ENCODE data around the gene GPR27. TPM values are rescaled to one million over a fixed set of nuclear protein-coding genes. Genes with fewer than 3 reads are reported as not detected.
A peak's percentile ranks its signal among the peaks of the same experiment; 100 is the strongest.

GPR27 gene, protein sequence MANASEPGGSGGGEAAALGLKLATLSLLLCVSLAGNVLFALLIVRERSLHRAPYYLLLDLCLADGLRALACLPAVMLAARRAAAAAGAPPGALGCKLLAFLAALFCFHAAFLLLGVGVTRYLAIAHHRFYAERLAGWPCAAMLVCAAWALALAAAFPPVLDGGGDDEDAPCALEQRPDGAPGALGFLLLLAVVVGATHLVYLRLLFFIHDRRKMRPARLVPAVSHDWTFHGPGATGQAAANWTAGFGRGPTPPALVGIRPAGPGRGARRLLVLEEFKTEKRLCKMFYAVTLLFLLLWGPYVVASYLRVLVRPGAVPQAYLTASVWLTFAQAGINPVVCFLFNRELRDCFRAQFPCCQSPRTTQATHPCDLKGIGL
- 10 to 100 TPM in 4 of 8 experiments, 1 to 10 TPM in 1, under 1 TPM in 2, not detected in 1; 0.17 to 20.5 (median 11.0) TPM for total RNA-seq

DNA sequence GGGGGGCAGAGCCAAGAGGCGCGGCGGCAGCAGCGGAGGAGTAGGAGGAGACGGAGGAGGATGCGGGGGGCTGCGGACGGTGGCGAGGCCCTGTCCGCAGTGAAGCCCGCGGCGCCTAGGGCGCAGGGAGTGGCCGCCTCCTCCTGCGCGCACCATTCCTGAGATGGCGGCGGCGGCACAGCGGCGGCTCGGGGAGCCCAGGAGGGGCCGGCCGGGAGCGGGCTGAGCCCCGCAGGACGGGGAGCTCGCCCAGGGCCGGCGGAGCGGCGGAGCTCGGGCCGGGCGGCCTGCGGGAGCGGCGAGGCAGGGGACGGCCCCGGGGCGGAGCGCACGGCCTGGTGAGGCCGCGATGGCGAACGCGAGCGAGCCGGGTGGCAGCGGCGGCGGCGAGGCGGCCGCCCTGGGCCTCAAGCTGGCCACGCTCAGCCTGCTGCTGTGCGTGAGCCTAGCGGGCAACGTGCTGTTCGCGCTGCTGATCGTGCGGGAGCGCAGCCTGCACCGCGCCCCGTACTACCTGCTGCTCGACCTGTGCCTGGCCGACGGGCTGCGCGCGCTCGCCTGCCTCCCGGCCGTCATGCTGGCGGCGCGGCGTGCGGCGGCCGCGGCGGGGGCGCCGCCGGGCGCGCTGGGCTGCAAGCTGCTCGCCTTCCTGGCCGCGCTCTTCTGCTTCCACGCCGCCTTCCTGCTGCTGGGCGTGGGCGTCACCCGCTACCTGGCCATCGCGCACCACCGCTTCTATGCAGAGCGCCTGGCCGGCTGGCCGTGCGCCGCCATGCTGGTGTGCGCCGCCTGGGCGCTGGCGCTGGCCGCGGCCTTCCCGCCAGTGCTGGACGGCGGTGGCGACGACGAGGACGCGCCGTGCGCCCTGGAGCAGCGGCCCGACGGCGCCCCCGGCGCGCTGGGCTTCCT lies at the start of gene GPR27:
Gene GPR27 (plus strand): TSS at position 155 of the 909 bp plus-strand sequence. CDS start 195 bp downstream, at position 350.
- peak within 1 kb of the TSS; percentile 69 to 75 for H3K27ac ChIP-seq
- peaks cover 13 to 14% of the 10 kb centered on the region in 2 donors for H3K4me1 ChIP-seq (replicated peaks in 1 of 2)
- in situ Hi-C loops (cut with MboI; ENCODE audit: low pct_unique_long_range_greater_than_20kb in 2 of 9, low sequenced_read_pairs in 9 of 9, unreplicated experiment in 9 of 9), result no loop called here
- peak within 1 kb of the TSS; percentile 55 to 83 (median 64) for H3K4me3 ChIP-seq
- peak; percentile 65 to 90 (median 78) for ATAC-seq (replicated peaks in 6 of 8)
- 0 to 3% (median 2%) methylated on average over 4 to 36 of the region's 131 CpGs; no CpG with 5 or more reads in 7 of the 10 experiments for WGBS, 10 experiments

DNA sequence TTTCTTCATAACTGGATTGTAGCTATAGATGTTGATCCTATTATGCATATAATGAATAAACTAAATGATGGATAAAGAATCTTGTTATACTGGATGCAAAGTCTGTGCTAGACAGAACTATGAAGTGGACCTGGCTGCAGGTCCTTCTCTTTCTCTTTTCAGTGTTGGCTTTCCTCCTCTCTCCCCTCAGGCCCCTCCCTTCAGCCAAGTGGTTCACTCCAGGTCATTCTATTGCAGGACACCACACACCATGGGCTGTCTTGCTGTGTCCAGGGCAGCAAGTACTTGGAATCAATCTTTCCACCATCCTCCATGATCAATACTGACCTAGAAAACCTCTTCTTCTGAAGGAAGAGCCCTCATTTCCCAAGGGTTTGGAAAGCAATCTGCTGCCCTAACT lies 48.7 kb upstream of the GPR27 start:
- no peak for ATAC-seq (replicated peaks in 6 of 8)
- in situ Hi-C loops (cut with MboI; ENCODE audit: low pct_unique_long_range_greater_than_20kb in 2 of 9, low sequenced_read_pairs in 9 of 9, unreplicated experiment in 9 of 9), result loop anchor here in 4 of 9 experiments (25.0 kb wide), 5 partner anchors 257 to 1382 kb away; partner anchors contain the start of genes EBLN2 (in 1 of the 4) and SHQ1 (in 1 of the 4)
- no peak overlapping the region for H3K4me3 ChIP-seq

DNA sequence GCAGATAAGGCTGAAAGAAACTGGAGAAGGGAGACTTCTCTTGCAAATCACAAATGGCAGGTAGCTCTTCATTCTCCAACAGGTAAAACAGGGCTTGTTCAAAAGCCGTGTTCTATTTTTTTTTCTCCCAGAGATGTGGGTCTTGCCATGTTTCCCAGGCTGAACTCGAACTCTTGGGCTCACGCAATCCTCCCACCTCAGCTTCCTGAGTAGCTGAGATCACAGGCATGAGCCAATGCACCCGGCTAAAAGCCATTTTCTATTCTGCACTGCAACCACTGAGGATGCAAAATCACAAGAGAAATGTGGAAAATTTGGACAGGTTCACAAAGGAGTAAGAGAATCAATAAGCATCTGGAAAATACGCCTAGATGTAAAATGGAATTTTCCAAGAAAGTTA lies 48.0 kb upstream of the GPR27 start:
- peaks cover 4 to 8% of the 10 kb centered on the region in 2 donors for H3K4me1 ChIP-seq (replicated peaks in 1 of 2)
- WGBS, 10 experiments, result 86 to 100% (median 100%) methylated on average over 1 to 4 of the region's 5 CpGs; no CpG with 5 or more reads in 3 of the 10 experiments

More for the DNA sequence above, 48.7 kb upstream of the GPR27 start:
- H3K4me1 ChIP-seq (replicated peaks in 1 of 2), result peaks cover 4 to 8% of the 10 kb centered on the region in 2 donors
- H3K27ac ChIP-seq, result no peak overlapping the region

DNA sequence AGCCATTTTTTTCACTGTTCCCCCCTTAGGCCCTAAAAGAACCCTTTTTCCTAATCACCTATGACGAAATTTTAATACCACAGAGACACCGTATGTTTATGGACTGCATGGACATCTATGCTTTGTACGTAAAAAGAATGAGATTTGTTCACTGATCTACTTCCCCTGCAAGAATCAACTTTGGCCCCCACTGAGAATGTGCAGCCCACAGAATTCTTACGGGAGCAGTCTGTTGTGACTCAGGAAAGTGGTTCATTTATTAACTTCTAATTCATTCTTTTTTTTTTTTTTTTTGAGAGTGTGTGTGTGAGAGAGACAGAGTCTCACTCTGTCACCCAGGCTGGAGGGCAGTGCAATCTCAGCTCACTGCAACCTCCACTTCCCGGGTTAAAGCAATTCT lies 46.1 kb upstream of the GPR27 start:
- H3K27ac ChIP-seq, result no peak overlapping the region
- H3K4me1 ChIP-seq (replicated peaks in 1 of 2), result no peaks in the 10 kb centered on the region
- 60 to 90% (median 80%) methylated on average over 1 to 5 of the region's 5 CpGs; no CpG with 5 or more reads in 3 of the 10 experiments for WGBS, 10 experiments
- no peak for ATAC-seq (replicated peaks in 6 of 8)
- H3K4me3 ChIP-seq, result no peak overlapping the region
- in situ Hi-C loops (cut with MboI; ENCODE audit: low pct_unique_long_range_greater_than_20kb in 2 of 9, low sequenced_read_pairs in 9 of 9, unreplicated experiment in 9 of 9), result loop anchor here in 4 of 9 experiments (25.0 kb wide), 5 partner anchors 255 to 1380 kb away; partner anchors contain the start of genes EBLN2 (in 1 of the 4) and SHQ1 (in 1 of the 4)

More for the DNA sequence above, 48.0 kb upstream of the GPR27 start:
- Histone ChIP-seq H3K4me3 (no peak overlapping the region), H3K27ac (no peak overlapping the region)
- in situ Hi-C loops (cut with MboI; ENCODE audit: low pct_unique_long_range_greater_than_20kb in 2 of 9, low sequenced_read_pairs in 9 of 9, unreplicated experiment in 9 of 9), result loop anchor here in 4 of 9 experiments (25.0 kb wide), 5 partner anchors 257 to 1382 kb away; partner anchors contain the start of genes EBLN2 (in 1 of the 4) and SHQ1 (in 1 of the 4)
- no peak for ATAC-seq (replicated peaks in 6 of 8)

DNA sequence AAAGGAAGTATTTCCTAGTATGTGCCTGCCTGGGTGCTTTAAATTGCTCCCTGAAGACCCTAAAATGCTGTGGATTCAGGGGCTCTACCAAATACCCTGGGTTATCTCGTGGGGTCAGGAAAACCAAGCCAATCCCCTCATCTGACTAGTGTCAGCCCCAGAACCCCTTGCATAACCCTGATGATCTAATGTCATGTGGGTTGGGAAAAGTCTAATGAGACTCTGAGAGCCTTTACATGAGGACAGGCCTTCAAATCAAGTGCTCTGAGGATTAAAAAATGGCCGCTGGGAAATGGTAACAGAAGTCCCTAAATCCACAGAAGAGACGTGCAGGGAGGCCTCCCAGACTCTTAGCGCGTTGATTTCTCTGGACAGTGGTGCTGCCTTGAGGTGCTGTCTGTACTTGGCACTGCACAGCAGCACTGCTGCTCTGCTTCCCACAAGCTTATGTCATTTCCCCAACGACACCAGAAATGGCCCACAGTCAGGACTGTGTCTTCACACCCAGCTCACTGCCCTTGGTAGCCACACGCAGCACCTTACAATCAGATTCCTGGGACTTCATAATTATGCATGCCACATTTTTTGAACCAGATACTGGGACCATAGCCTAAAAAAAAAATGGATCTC lies 45.1 kb upstream of the GPR27 start:
- H3K27ac ChIP-seq, result no peak overlapping the region
- ATAC-seq (replicated peaks in 6 of 8), result no peak

DNA sequence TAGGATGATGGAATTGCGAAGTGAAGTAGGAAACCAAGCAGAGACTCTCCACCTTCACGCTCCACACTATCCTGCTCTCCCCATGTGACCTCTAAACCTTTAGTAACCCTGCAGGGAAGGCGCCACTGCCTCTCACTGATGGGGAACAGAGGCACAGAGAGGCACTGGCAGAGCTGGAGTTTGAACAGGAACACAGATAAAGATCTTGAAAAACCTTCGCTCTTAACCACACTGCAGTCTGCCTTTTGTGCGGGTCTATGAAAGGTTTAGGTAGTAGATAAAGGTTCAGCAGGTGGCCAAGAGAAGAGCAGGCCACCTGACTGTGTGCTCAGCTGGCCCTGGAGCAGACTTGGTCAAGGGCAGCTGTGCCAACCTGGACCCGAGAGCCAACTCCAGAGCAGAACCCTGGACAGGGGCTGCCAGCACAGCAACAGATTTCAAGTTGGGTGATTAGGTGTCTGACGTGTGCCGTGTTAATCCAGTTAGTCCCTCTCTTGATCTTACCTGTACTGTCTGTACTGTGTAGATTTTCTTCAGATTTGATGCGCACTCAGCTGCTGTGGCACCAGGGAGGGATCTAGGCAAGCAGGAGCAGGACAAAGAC lies 43.6 kb upstream of the GPR27 start:
- H3K4me1 ChIP-seq (replicated peaks in 1 of 2), result no peaks in the 10 kb centered on the region
- no peak overlapping the region for H3K4me3 ChIP-seq
- no peak for ATAC-seq (replicated peaks in 6 of 8)
- H3K27ac ChIP-seq, result no peak overlapping the region
- in situ Hi-C loops (cut with MboI; ENCODE audit: low pct_unique_long_range_greater_than_20kb in 2 of 9, low sequenced_read_pairs in 9 of 9, unreplicated experiment in 9 of 9), result loop anchor here in 4 of 9 experiments (10.0 to 25.0 kb wide), 6 partner anchors 155 to 1377 kb away; partner anchors contain the start of genes EBLN2 (in 1 of the 4) and SHQ1 (in 1 of the 4)
- WGBS, 10 experiments, result 73 to 100% (median 91%) methylated on average over 1 to 6 of the region's 9 CpGs; no CpG with 5 or more reads in 2 of the 10 experiments

More for the DNA sequence above, 45.1 kb upstream of the GPR27 start:
- H3K4me3 ChIP-seq, result no peak overlapping the region
- WGBS, 10 experiments, result 43 to 95% (median 79%) methylated on average over 1 to 5 of the region's 7 CpGs; no CpG with 5 or more reads in 1 of the 10 experiments
- H3K4me1 ChIP-seq (replicated peaks in 1 of 2), result no peaks in the 10 kb centered on the region
- in situ Hi-C loops (cut with MboI; ENCODE audit: low pct_unique_long_range_greater_than_20kb in 2 of 9, low sequenced_read_pairs in 9 of 9, unreplicated experiment in 9 of 9), result loop anchor here in 4 of 9 experiments (25.0 kb wide), 5 partner anchors 254 to 1379 kb away; partner anchors contain the start of genes EBLN2 (in 1 of the 4) and SHQ1 (in 1 of the 4)

DNA sequence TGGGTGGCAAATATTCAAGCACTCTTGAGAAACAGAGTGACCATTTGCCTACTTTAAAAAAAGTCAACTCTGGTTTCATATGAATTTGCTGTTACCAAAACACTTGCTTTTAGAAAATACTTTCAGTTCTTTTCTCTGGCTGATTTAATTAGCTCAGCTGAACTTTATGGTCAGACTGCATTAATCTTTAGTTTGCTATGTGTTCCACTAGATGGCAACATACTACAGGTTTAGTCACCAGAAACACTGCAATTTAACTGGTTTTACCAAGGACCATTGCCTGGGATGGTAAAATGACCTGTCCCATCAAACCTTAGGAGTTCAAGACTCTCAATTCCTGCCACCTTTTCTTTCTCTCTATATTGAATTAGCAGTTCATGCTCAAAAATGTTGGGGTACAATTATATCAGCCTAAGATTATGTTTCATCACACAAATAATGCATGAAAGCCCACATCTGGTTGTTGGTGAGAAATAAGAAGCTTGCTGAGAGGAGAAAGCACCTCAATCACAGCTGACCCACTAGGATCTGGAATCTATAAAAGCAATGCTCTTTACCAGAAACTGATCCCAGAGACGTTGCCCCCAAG lies 42.7 kb upstream of the GPR27 start:
- in situ Hi-C loops (cut with MboI; ENCODE audit: low pct_unique_long_range_greater_than_20kb in 2 of 9, low sequenced_read_pairs in 9 of 9, unreplicated experiment in 9 of 9), result loop anchor here in 4 of 9 experiments (10.0 to 25.0 kb wide), 6 partner anchors 154 to 1376 kb away; partner anchors contain the start of genes EBLN2 (in 1 of the 4) and SHQ1 (in 1 of the 4)
- Histone ChIP-seq H3K4me3 (no peak overlapping the region), H3K27ac (no peak overlapping the region), H3K4me1 (replicated peaks in 1 of 2) (no peaks in the 10 kb centered on the region)
- ATAC-seq (replicated peaks in 6 of 8), result peak in 6 of 8 experiments; percentile 49 to 85 (median 74)
- WGBS, 10 experiments, result 0 to 40% (median 8%) methylated on average over 1 of the region's 1 CpG; no CpG with 5 or more reads in 6 of the 10 experiments

DNA sequence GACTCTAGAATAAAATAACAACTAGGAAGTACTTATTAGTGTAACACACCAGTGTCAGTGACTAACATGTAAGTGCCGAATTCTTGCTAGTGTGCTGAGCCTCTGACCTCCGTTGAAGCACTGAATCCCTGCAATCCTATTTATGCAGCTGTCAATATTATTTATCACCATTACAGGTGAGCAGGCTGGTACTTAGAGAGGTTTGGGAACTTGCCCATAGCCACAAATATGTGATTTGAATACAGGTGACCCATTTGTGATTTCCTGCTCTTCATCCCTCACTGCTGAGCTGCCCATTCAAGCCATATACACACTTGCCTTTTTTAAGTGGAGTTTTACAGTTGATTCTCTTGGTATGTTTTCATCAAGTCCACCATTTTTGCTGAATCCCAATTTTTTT lies 40.6 kb upstream of the GPR27 start:
- WGBS, 10 experiments, result 60 to 100% (median 82%) methylated on average over 1 to 2 of the region's 2 CpGs; no CpG with 5 or more reads in 2 of the 10 experiments
- in situ Hi-C loops (cut with MboI; ENCODE audit: low pct_unique_long_range_greater_than_20kb in 2 of 9, low sequenced_read_pairs in 9 of 9, unreplicated experiment in 9 of 9), result loop anchor here in 4 of 9 experiments (10.0 to 25.0 kb wide), 6 partner anchors 152 to 1374 kb away; partner anchors contain the start of genes EBLN2 (in 1 of the 4) and SHQ1 (in 1 of the 4)
- Histone ChIP-seq H3K27ac (no peak overlapping the region), H3K4me1 (replicated peaks in 1 of 2) (no peaks in the 10 kb centered on the region), H3K4me3 (no peak overlapping the region)
- no peak for ATAC-seq (replicated peaks in 6 of 8)

DNA sequence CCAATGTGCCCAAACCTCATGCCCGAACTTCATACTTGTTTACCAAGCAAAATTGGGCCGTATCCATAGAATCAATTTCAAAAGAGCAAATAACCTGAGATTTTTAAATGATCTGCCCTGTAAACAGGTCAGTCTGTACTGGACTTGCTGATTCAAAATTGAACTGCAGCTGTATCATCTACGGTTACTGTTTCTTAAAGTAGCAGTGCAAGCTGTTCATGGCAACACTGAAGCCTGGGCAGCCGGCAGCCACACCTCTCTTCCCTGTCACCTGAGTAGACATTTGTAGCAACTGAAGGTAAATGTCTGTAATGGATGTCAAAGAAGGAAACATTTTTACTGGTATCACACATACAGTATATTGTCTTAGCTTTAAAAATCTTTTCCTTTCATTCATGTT lies 39.1 kb upstream of the GPR27 start:
- no peak for ATAC-seq (replicated peaks in 6 of 8)
- no peak overlapping the region for H3K4me3 ChIP-seq
- WGBS, 10 experiments, result 17 to 100% (median 92%) methylated on average over 1 to 4 of the region's 4 CpGs; no CpG with 5 or more reads in 1 of the 10 experiments
- H3K27ac ChIP-seq, result no peak overlapping the region
- no peaks in the 10 kb centered on the region for H3K4me1 ChIP-seq (replicated peaks in 1 of 2)
- in situ Hi-C loops (cut with MboI; ENCODE audit: low pct_unique_long_range_greater_than_20kb in 2 of 9, low sequenced_read_pairs in 9 of 9, unreplicated experiment in 9 of 9), result loop anchor here in 4 of 9 experiments (10.0 to 25.0 kb wide), 6 partner anchors 150 to 1373 kb away; partner anchors contain the start of genes EBLN2 (in 1 of the 4) and SHQ1 (in 1 of the 4)

DNA sequence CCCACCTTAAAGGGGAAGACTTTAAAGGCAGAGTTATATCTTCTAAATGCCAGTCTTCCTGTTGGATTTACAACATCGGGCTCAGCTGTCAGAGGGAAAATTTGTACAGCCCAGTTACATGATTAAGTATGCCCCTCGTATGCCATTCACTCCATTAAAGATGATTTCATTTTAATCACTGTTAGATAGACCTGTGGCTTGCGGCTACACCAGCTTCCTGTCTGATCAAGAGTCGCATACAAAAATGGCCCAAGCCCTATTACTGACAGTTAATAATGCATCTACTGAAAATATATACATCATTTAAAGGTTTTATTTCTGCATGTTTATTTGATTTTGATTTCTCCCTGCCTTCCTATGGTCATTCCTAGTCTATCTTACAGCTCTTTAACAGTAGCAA lies 35.6 kb upstream of the GPR27 start:
- in situ Hi-C loops (cut with MboI; ENCODE audit: low pct_unique_long_range_greater_than_20kb in 2 of 9, low sequenced_read_pairs in 9 of 9, unreplicated experiment in 9 of 9), result loop anchor here in 4 of 9 experiments (10.0 to 25.0 kb wide), 6 partner anchors 147 to 1369 kb away; partner anchors contain the start of genes EBLN2 (in 1 of the 4) and SHQ1 (in 1 of the 4)
- no peak overlapping the region for H3K4me3 ChIP-seq
- H3K4me1 ChIP-seq (replicated peaks in 1 of 2), result no peaks in the 10 kb centered on the region
- 64 to 100% (median 99%) methylated on average over 2 to 4 of the region's 4 CpGs; no CpG with 5 or more reads in 4 of the 10 experiments for WGBS, 10 experiments
- no peak overlapping the region for H3K27ac ChIP-seq
- no peak for ATAC-seq (replicated peaks in 6 of 8)

DNA sequence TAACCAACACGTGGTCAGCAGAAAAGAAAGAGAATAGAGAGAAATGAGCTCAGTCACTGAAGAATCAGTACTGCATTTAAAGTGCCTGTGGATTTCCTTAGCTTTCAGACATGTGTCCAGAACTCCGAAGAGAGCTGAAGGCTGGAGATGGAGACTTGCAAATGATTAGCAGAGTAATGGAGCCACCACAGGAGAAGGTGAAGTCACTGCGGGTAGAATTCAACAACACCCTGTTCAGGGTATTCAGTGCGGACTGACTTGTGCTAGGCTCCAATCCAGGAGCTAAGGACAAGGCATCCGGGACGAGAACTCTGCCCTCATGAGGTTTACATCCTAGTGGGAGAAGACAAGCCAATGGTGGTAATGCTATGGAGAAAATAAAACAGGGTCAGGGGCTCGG lies 32.7 kb upstream of the GPR27 start:
- Histone ChIP-seq H3K4me1 (replicated peaks in 1 of 2) (peaks cover 0 to 4% of the 10 kb centered on the region in 2 donors), H3K27ac (no peak overlapping the region), H3K4me3 (no peak overlapping the region)
- WGBS, 10 experiments, result 13 to 100% (median 83%) methylated on average over 1 to 6 of the region's 7 CpGs
- ATAC-seq (replicated peaks in 6 of 8), result no peak
- in situ Hi-C loops (cut with MboI; ENCODE audit: low pct_unique_long_range_greater_than_20kb in 2 of 9, low sequenced_read_pairs in 9 of 9, unreplicated experiment in 9 of 9), result loop anchor here in 4 of 9 experiments (25.0 kb wide), 5 partner anchors 241 to 1366 kb away; partner anchors contain the start of genes EBLN2 (in 1 of the 4) and SHQ1 (in 1 of the 4)

All from motor neuron (in vitro differentiated cells).